ENCODE data around the gene ZNF652. TPM values are rescaled to one million over a fixed set of nuclear protein-coding genes. Genes with fewer than 3 reads are reported as not detected.

ZNF652 gene
- total RNA-seq, 4 donors from 2014 or later: 56.0 to 124 (median 92.2) TPM

DNA sequence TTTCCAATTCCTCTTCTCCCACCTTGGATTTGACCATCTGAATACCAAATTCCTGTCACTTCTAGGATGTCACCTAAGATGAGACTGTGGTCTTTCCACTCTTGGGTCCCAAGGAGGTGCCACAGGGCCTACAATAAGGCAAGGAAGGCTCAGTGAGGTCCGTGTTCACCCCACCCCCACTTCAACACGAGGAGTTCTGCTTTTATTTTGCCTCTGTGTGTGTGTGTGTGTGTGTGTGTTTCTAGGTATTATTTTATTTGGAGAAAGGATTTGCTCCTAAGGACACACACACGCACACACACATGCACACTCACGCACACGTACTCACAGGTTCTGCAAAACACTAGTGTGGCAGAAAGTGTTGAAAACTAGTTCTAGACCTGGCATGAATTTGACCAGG, 106.9 kb downstream of the ZNF652 start:
- Histone ChIP-seq H3K9me3 (no peaks in the 10 kb centered on the region), H3K36me3 (no peaks in the 10 kb centered on the region), H3K27me3 (no peaks in the 10 kb centered on the region), H3K4me1 (peaks cover 0 to 6% (median 0%) of the 10 kb centered on the region in 3 donors), H3K4me3 (no peak overlapping the region), H3K27ac (no peak overlapping the region)
- no peak for ATAC-seq
- TF ChIP-seq POLR2A (IDR thresholded peaks at IDR 0.05): no peak
- TF ChIP-seq, protein P1, sequence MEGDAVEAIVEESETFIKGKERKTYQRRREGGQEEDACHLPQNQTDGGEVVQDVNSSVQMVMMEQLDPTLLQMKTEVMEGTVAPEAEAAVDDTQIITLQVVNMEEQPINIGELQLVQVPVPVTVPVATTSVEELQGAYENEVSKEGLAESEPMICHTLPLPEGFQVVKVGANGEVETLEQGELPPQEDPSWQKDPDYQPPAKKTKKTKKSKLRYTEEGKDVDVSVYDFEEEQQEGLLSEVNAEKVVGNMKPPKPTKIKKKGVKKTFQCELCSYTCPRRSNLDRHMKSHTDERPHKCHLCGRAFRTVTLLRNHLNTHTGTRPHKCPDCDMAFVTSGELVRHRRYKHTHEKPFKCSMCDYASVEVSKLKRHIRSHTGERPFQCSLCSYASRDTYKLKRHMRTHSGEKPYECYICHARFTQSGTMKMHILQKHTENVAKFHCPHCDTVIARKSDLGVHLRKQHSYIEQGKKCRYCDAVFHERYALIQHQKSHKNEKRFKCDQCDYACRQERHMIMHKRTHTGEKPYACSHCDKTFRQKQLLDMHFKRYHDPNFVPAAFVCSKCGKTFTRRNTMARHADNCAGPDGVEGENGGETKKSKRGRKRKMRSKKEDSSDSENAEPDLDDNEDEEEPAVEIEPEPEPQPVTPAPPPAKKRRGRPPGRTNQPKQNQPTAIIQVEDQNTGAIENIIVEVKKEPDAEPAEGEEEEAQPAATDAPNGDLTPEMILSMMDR (IDR thresholded peaks at IDR 0.05): no peak
- TF ChIP-seq EP300 (IDR thresholded peaks at IDR 0.05): no peak
- TF ChIP-seq POLR2AphosphoS5 (IDR thresholded peaks at IDR 0.05): no peak
- 73 to 89% methylated on average over 3 to 5 of the region's 5 CpGs for WGBS, 2 donors (ENCODE audit: low coverage in 1 of 2)

DNA sequence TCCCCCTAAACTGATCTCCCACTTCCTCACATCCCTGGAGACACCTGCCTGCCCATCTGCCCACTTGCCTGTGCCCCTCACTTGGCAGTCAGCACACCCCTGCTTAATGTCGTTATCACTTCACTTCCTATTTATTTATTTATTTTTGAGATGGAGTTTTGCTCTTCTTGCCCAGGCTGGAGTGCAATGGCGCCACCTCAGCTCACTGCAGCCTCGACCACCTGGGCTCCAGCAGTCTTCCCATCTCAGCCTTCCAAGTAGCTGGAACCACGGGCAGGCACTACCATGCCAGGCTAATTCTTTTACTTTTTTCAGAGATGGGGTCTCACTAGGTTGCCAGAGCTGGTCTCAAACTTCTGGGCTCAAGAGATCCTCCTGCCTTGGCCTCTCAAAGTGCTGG, 108.0 kb downstream of the ZNF652 start:
- Histone ChIP-seq H3K27ac (no peak overlapping the region), H3K4me1 (peaks cover 0 to 6% (median 0%) of the 10 kb centered on the region in 3 donors), H3K4me3 (no peak overlapping the region), H3K9me3 (no peaks in the 10 kb centered on the region), H3K36me3 (no peaks in the 10 kb centered on the region), H3K27me3 (peaks cover 6% of the 10 kb centered on the region)
- no peak for ATAC-seq
- 61 to 62% methylated on average over 2 to 4 of the region's 4 CpGs for WGBS, 2 donors (ENCODE audit: low coverage in 1 of 2)
- TF ChIP-seq POLR2AphosphoS5 (IDR thresholded peaks at IDR 0.05): no peak
- TF ChIP-seq, protein P1 (IDR thresholded peaks at IDR 0.05): no peak
- no peak for TF ChIP-seq EP300 (IDR thresholded peaks at IDR 0.05)
- TF ChIP-seq POLR2A (IDR thresholded peaks at IDR 0.05): no peak

DNA sequence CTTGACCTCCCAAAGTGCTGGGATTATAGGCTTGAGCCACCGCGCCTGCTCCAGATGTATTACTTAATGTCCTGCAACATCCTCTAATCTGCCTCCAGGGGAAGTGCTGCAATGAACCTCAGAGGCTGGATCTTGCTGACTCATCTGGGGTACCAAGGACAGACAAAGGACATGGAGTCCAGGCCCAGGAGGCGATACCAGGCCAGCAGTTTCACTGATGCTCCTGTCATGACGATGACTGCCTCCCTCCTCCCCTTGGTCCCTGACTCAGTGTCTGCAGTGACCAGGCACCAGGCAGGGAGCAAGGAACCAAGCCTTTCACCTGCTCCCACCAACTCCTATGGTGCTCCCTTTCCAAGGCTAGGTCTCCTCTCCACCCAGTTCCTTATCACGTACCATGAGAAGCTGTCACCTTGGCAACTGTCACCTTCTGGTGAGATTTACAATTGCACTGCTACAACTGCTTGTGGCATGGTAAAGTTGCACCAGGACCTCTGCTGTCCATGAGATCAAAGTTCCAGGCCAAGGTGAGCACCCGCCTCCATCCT, 109.8 kb downstream of the ZNF652 start:
- H3K4me3 ChIP-seq: no peak overlapping the region
- TF ChIP-seq EP300 (IDR thresholded peaks at IDR 0.05): no peak
- TF ChIP-seq, protein P1 (IDR thresholded peaks at IDR 0.05): no peak
- no peak for TF ChIP-seq POLR2AphosphoS5 (IDR thresholded peaks at IDR 0.05)
- no peak for TF ChIP-seq POLR2A (IDR thresholded peaks at IDR 0.05)
- 80 to 84% methylated on average over 2 to 3 of the region's 6 CpGs for WGBS, 2 donors (ENCODE audit: low coverage in 1 of 2)
- no peaks in the 10 kb centered on the region for H3K36me3 ChIP-seq
- H3K9me3 ChIP-seq: no peaks in the 10 kb centered on the region
- peaks cover 22% of the 10 kb centered on the region for H3K27me3 ChIP-seq
- peaks cover 0 to 9% (median 0%) of the 10 kb centered on the region in 3 donors for H3K4me1 ChIP-seq
- ATAC-seq: no peak
- H3K27ac ChIP-seq: no peak overlapping the region

DNA sequence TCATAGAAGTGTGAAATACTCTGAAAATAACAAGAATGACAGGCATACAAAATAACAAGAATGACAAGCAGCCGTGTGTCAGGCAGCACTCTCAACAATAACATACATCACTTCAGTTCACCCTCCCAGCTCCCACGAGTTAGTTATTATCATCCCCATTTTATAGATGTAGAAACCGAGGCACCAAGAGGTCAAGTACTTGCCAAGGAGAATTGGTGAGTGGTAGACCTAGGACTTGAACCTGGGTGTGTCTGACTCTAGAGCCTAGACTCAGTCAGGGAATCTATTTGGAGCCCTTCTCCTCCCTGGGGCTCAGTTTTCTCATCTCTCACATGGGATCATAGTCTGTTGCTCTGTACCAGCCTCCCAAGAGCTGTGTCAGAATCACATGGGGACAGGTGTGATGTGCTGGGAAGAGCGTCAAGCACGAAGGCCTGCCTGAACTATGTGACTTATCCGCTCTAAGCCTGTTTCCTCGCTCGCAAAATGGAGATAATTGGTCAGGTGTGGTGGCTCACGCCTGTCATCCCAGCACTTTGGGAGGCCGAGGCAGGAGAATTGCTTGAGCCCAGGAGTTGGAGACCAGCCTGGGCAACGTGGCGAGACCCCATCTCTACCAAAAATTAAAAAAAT, 112.0 kb downstream of the ZNF652 start:
- H3K27me3 ChIP-seq: peaks cover 34% of the 10 kb centered on the region
- peaks cover 0 to 9% (median 0%) of the 10 kb centered on the region in 3 donors for H3K4me1 ChIP-seq
- no peak overlapping the region for H3K4me3 ChIP-seq
- ATAC-seq: no peak
- WGBS, 2 donors (ENCODE audit: low coverage in 1 of 2): 90 to 100% methylated on average over 5 to 6 of the region's 12 CpGs
- no peak for TF ChIP-seq EP300 (IDR thresholded peaks at IDR 0.05)
- TF ChIP-seq, protein P1 (IDR thresholded peaks at IDR 0.05): no peak
- TF ChIP-seq POLR2A (IDR thresholded peaks at IDR 0.05): no peak
- no peak for TF ChIP-seq POLR2AphosphoS5 (IDR thresholded peaks at IDR 0.05)
- no peaks in the 10 kb centered on the region for H3K36me3 ChIP-seq
- H3K27ac ChIP-seq: no peak overlapping the region
- H3K9me3 ChIP-seq: no peaks in the 10 kb centered on the region

DNA sequence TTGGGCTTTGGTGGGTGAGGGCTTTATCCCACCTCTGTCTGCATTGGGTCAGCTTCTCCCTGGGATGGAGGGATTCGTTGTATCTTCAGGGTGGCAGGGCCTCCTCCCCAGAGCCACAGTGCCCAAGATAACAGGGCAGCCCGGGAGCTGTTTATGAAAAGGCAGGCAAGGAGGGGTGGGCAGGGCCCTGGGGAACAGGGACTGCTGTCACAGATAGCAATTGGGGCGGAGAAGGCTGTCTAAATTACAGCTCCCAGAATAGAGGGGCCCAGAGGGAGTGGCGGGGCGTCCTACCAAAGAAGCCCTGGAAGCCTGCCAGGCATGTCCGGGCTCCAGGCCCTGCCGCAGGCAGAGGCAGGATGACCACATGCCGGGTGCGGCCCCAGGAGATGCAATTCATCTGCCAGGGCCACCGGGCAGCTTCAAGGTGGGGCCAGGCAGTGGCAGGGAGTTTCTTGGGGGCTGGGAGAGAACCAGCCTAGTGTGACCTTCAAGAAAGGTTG, 112.7 kb downstream of the ZNF652 start:
- H3K27ac ChIP-seq: no peak overlapping the region
- WGBS, 2 donors (ENCODE audit: low coverage in 1 of 2): no CpG with 5 or more reads among the region's 10 CpGs
- ATAC-seq: no peak
- H3K27me3 ChIP-seq: peaks cover 34% of the 10 kb centered on the region
- TF ChIP-seq, protein P1 (IDR thresholded peaks at IDR 0.05): no peak
- TF ChIP-seq POLR2AphosphoS5 (IDR thresholded peaks at IDR 0.05): no peak
- TF ChIP-seq POLR2A (IDR thresholded peaks at IDR 0.05): no peak
- no peak for TF ChIP-seq EP300 (IDR thresholded peaks at IDR 0.05)
- H3K36me3 ChIP-seq: no peaks in the 10 kb centered on the region
- H3K4me1 ChIP-seq: peaks cover 0 to 9% (median 0%) of the 10 kb centered on the region in 3 donors
- H3K4me3 ChIP-seq: no peak overlapping the region
- H3K9me3 ChIP-seq: no peaks in the 10 kb centered on the region
